B cell (primary cell): ENCODE data around the gene HDGFL1. TPM values are rescaled to one million over a fixed set of nuclear protein-coding genes. Genes with fewer than 3 reads are reported as not detected.

ENCODE experiments used
- ATAC-seq: fragments of 200-7000 bp; cut with Tn5 transposase; one replicate; pipeline ENCODE4 v1.10.0; 2021; ENCODE audit warnings: low read depth, mild to moderate bottlenecking, moderate number of reproducible peaks, moderate library complexity
- CTCF ChIA-PET: fragments of 350-600 bp; sonication (Branson Sonifier 250); formaldehyde crosslinking; loops from one replicate; lab custom pipeline; 2021; ENCODE audit warnings: antibody characterized with exemption, inconsistent platforms; lab: Charles Lee
- POLR2A ChIA-PET: fragments of 350-600 bp; sonication (Branson Sonifier 250); formaldehyde crosslinking; loops from one replicate; lab custom pipeline; 2021; ENCODE audit warnings: antibody characterized with exemption; lab: Charles Lee
- DNase-seq: peaks from one replicate; pipeline ENCODE4 v3.0.0; 2013
- H2AFZ ChIP-seq: 2 replicates; pipeline ENCODE4 v1.6.1; 2012; ENCODE audit warnings: mild to moderate bottlenecking, low read depth, low read length; ENCODE audit not compliant: insufficient read depth, poor library complexity, severe bottlenecking
- H3K27ac ChIP-seq, 2 donors: 1 replicate in 1 of 2; 2 replicates in 1 of 2; pipeline ENCODE4 v1.5.1; 2012 to 2013; ENCODE audit warnings: low read length in 2 of 2, mild to moderate bottlenecking in 2 of 2, moderate library complexity in 1 of 2
- H3K27me3 ChIP-seq, 4 experiments: fragments of 200-600 bp in 1 of 4; sonication (generic) in 1 of 4; replicated peaks in 1 of 4; 1 replicate in 2 of 4; 2 replicates in 2 of 4; pipeline versions ENCODE4 v1.6.1 to v1.7.0; 2013 to 2016; ENCODE audit warnings: low read length in 3 of 4, mild to moderate bottlenecking in 2 of 4, mixed read lengths in 1 of 4, moderate library complexity in 1 of 4; ENCODE audit not compliant: insufficient read depth in 4 of 4, control insufficient read depth in 3 of 4; ENCODE audit errors: control extremely low read depth in 1 of 4
- H3K36me3 ChIP-seq, 2 experiments: replicated peaks in 1 of 2; 1 replicate in 1 of 2; 2 replicates in 1 of 2; pipeline versions ENCODE4 v1.6.1 to v1.7.1; 2013; ENCODE audit warnings: low read length in 1 of 2; ENCODE audit not compliant: insufficient read depth in 2 of 2, control insufficient read depth in 1 of 2; ENCODE audit errors: control extremely low read depth in 1 of 2, extremely low read depth in 1 of 2
- H3K4me1 ChIP-seq, 2 donors: fragments of 200-600 bp in 1 of 2; sonication (generic) in 1 of 2; 1 replicate in 1 of 2; 2 replicates in 1 of 2; pipeline versions ENCODE4 v1.5.1 to v1.6.1; 2013 to 2017; ENCODE audit warnings: low read length in 2 of 2; ENCODE audit not compliant: control insufficient read depth in 2 of 2, insufficient read depth in 2 of 2
- H3K4me2 ChIP-seq: replicated peaks from 2 replicates; pipeline ENCODE3; 2012; ENCODE audit warnings: mild to moderate bottlenecking, low read depth, low read length; ENCODE audit not compliant: poor library complexity, severe bottlenecking
- H3K4me3 ChIP-seq, 5 experiments: fragments of 200-600 bp in 1 of 5; sonication (generic) in 1 of 5; 1 replicate in 3 of 5; 2 replicates in 2 of 5; pipeline versions ENCODE4 v1.5.1 to v1.7.0; 2011 to 2016; ENCODE audit warnings: low read length in 4 of 5, mild to moderate bottlenecking in 4 of 5, low read depth in 2 of 5, control low read depth in 1 of 5, moderate library complexity in 1 of 5; ENCODE audit not compliant: insufficient read depth in 1 of 5; ENCODE audit errors: control extremely low read depth in 1 of 5, extremely low read depth in 1 of 5
- H3K79me2 ChIP-seq: fragments of 200-600 bp; sonication (generic); one replicate; pipeline ENCODE4 v1.6.0; 2016; ENCODE audit warnings: low read length; ENCODE audit not compliant: control insufficient read depth, insufficient read depth
- H3K9ac ChIP-seq: fragments of 200-600 bp; sonication (generic); 2 replicates; pipeline ENCODE4 v1.6.1; 2017; ENCODE audit warnings: mild to moderate bottlenecking, low read length, moderate library complexity
- H3K9me3 ChIP-seq, 3 donors: one replicate each; pipeline versions ENCODE4 v1.6.1 to v1.7.1; 2013; ENCODE audit warnings: low read length in 2 of 3; ENCODE audit not compliant: control insufficient read depth in 2 of 3, insufficient read depth in 1 of 3; ENCODE audit errors: control extremely low read depth in 1 of 3
- H4K20me1 ChIP-seq: 2 replicates; pipeline ENCODE4 v1.6.0; 2012; ENCODE audit warnings: mild to moderate bottlenecking, low read length; ENCODE audit not compliant: insufficient read depth, control insufficient read depth, poor library complexity, severe bottlenecking
- H3K27ac Mint-ChIP-seq: one replicate; pipeline ENCODE4 v1.8.0; 2021; ENCODE audit warnings: mixed read lengths
- H3K27me3 Mint-ChIP-seq: one replicate; pipeline ENCODE4 v1.8.0; 2021; ENCODE audit warnings: mixed read lengths
- H3K4me1 Mint-ChIP-seq: one replicate; pipeline ENCODE4 v1.8.0; 2021; ENCODE audit warnings: mixed read lengths
- H3K4me3 Mint-ChIP-seq: one replicate; pipeline ENCODE4 v1.8.0; 2021; ENCODE audit warnings: mixed read lengths
- H3K9me3 Mint-ChIP-seq: one replicate; pipeline ENCODE4 v1.8.0; 2022; ENCODE audit warnings: mixed read lengths; ENCODE audit not compliant: insufficient read depth
- CTCF ChIP-seq: fragments of 200-600 bp; IDR thresholded peaks from one replicate; pipeline ENCODE4 v1.8.0; 2022; ENCODE audit warnings: antibody characterized with exemption, mild to moderate bottlenecking
- EZH2 ChIP-seq: IDR thresholded peaks from 2 replicates; pipeline ENCODE4 v1.6.1; 2012; ENCODE audit warnings: borderline replicate concordance, low read depth, mild to moderate bottlenecking, moderate library complexity, low read length; ENCODE audit not compliant: insufficient read depth, poor library complexity, severe bottlenecking
- WGBS: methylation state at CpG from one replicate; pipeline ENCODE4 v1.1.5; 2013; ENCODE audit warnings: missing lambda C conversion rate; ENCODE audit not compliant: insufficient coverage; 5-methylcytosine and 5-hydroxymethylcytosine counted together
- intact Hi-C: fragments of 100-400 bp; cut with micrococcal nuclease; formaldehyde crosslinking; loops from one replicate; pipeline ENCODE4 v1.10.0; 2022
- polyA plus RNA-seq: library from polyadenylated mRNA; depleted of rRNA; stranded (reverse); fragments of >200 nt; gene quantifications from 2 replicates; pipeline ENCODE4 v1.2.3, GENCODE V29; 2012
- total RNA-seq, 2 donors: library from RNA; stranded (reverse); fragments of 120-200 nt in 1 of 2; gene quantifications; 1 replicate in 1 of 2; 2 replicates in 1 of 2; pipeline versions ENCODE4 v1.2.3 to v1.2.4, GENCODE V29; 2013 to 2022

The HDGFL1 gene
- total and polyA plus RNA-seq, 2 donors (not counting 1 experiment from before 2014, with no cell fraction given), result not detected

GRCh38 chr6:22544476-22544875 lies 24.9 kb upstream of the HDGFL1 start:
- no peaks in the 10 kb centered on the region for H3K4me1 Mint-ChIP-seq
- H3K4me3 ChIP-seq, result no peak overlapping the region
- CTCF ChIA-PET, result no interaction called here
- H3K9ac ChIP-seq, result no peak overlapping the region
- no peaks in the 10 kb centered on the region for H4K20me1 ChIP-seq
- no peaks in the 10 kb centered on the region for H3K79me2 ChIP-seq
- POLR2A ChIA-PET, result no interaction called here
- H3K4me2 ChIP-seq, result no peak overlapping the region
- H3K27ac ChIP-seq, result no peak overlapping the region
- intact Hi-C loops, result no loop called here
- H3K27me3 Mint-ChIP-seq, result no peaks in the 10 kb centered on the region
- TF ChIP-seq EZH2 (no peak), CTCF (no peak)
- H3K9me3 ChIP-seq, result no peaks in the 10 kb centered on the region
- no peaks in the 10 kb centered on the region for H3K36me3 ChIP-seq
- no peak for ATAC-seq
- no peak overlapping the region for H3K27ac Mint-ChIP-seq
- no peaks in the 10 kb centered on the region for H3K27me3 ChIP-seq
- no peak overlapping the region for H2AFZ ChIP-seq
- H3K9me3 Mint-ChIP-seq, result no peaks in the 10 kb centered on the region
- DNase-seq, result no peak
- H3K4me1 ChIP-seq, result no peaks in the 10 kb centered on the region
- no peak overlapping the region for H3K4me3 Mint-ChIP-seq

- no peak for TF ChIP-seq CTCF
- Histone ChIP-seq H3K9ac (no peak overlapping the region), H3K79me2 (no peaks in the 10 kb centered on the region), H4K20me1 (no peaks in the 10 kb centered on the region), H2AFZ (no peak overlapping the region), H3K9me3 (no peaks in the 10 kb centered on the region), H3K27me3 (no peaks in the 10 kb centered on the region), H3K4me1 (no peaks in the 10 kb centered on the region), H3K27ac (no peak overlapping the region), H3K36me3 (no peaks in the 10 kb centered on the region), H3K4me2 (no peak overlapping the region), H3K4me3 (no peak overlapping the region)
- H3K27me3 Mint-ChIP-seq, result no peaks in the 10 kb centered on the region
- H3K27ac Mint-ChIP-seq, result no peak overlapping the region
- ATAC-seq (no peak), DNase-seq (no peak)
- H3K4me3 Mint-ChIP-seq, result no peak overlapping the region
- WGBS, result no CpG with 5 or more reads among the region's 2 CpGs
- ChIA-PET POLR2A (no interaction called here), CTCF (no interaction called here)
- intact Hi-C loops, result no loop called here
- no peaks in the 10 kb centered on the region for H3K9me3 Mint-ChIP-seq
- H3K4me1 Mint-ChIP-seq, result no peaks in the 10 kb centered on the region
Observed at GRCh38 chr6:22545051-22545450, 24.3 kb upstream of the HDGFL1 start.
